Measurements from ENCODE around the gene HIPK4.
"Not testable (repeated sequence)": the region's sequence is repeated elsewhere in the genome, so short reads cannot be mapped to it uniquely, and the experiment has no call there.

DNA sequence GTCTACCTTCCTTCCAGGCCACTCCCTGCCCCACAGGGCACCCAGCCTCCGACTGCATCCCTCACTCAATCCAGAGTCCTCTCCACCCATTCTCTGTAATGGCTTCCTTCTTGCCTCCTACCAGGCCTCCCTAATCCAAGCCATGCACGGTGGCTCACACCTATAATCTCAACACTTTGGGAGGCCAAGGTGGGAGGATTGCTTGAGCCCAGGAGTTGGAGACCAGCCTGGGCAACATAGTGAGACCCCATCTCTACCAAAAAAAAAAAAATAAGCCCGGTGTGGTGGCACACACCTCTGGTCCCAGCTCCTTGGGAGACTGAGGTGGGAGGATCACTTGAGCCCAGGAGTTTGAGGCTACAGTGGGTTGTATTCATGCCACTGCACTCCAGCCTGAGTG lies 19.7 kb downstream of the HIPK4 start:
- TF ChIP-seq POLR2AphosphoS5 (IDR thresholded peaks at IDR 0.05; ENCODE audit: low read depth, low read length); POLR2A (IDR thresholded peaks at IDR 0.05; ENCODE audit: control extremely low read depth in 1 of 2, low read depth in 2 of 2, low read length in 2 of 2): not testable (repeated sequence)

Data from H1 (cell line).